ENCODE measurements around the gene SPACA7. TPM values are rescaled to one million over a fixed set of nuclear protein-coding genes. Genes with fewer than 3 reads are reported as not detected.
A peak's percentile ranks its signal among the peaks of the same experiment; 100 is the strongest.

SPACA7 gene
- total RNA-seq, 1 donor from 2014 or later = not detected

DNA sequence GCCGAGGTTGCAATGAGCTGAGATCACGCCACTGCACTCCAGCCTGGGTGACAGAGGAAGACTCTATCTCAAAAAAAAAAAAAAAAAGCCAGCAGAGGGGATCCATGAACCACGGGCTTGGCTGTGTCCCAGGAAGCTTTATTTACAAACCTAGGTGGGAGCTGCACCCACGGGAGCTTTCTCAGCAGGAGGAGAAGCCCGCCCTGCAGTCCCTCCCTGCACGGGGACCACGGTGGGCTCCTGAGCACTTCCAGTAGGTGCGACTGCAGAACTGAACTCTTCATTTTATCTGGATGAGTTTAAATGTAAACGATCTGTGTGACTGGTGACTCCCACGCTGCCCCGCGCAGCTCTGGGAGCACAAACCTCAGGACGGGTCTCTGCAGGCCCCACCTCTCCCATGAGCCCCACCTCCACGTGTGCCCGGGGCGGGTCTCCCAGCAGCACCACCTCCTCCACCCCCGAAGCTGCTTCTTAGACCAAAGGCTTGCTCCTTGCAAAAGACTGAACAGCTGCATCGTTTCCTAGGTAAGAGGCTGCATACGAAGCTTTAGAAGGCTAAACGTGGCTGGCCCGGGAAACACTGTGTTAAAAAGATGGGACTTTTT is 66.4 kb downstream of the SPACA7 start:
- Mint-ChIP-seq H3K4me3 (ENCODE audit: unreplicated experiment) (no peak overlapping the region), H3K27me3 (ENCODE audit: unreplicated experiment) (no peaks in the 10 kb centered on the region), H3K36me3 (ENCODE audit: unreplicated experiment) (no peaks in the 10 kb centered on the region), H3K9me3 (ENCODE audit: unreplicated experiment) (peaks cover 16% of the 10 kb centered on the region), H3K4me1 (ENCODE audit: unreplicated experiment) (no peaks in the 10 kb centered on the region), H3K27ac (ENCODE audit: unreplicated experiment) (no peak overlapping the region)
- TF ChIP-seq, protein P1, sequence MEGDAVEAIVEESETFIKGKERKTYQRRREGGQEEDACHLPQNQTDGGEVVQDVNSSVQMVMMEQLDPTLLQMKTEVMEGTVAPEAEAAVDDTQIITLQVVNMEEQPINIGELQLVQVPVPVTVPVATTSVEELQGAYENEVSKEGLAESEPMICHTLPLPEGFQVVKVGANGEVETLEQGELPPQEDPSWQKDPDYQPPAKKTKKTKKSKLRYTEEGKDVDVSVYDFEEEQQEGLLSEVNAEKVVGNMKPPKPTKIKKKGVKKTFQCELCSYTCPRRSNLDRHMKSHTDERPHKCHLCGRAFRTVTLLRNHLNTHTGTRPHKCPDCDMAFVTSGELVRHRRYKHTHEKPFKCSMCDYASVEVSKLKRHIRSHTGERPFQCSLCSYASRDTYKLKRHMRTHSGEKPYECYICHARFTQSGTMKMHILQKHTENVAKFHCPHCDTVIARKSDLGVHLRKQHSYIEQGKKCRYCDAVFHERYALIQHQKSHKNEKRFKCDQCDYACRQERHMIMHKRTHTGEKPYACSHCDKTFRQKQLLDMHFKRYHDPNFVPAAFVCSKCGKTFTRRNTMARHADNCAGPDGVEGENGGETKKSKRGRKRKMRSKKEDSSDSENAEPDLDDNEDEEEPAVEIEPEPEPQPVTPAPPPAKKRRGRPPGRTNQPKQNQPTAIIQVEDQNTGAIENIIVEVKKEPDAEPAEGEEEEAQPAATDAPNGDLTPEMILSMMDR (IDR thresholded peaks at IDR 0.05) = no peak
- DNase-seq (ENCODE audit: extremely low spot score, unreplicated experiment) = peak; percentile 71

DNA sequence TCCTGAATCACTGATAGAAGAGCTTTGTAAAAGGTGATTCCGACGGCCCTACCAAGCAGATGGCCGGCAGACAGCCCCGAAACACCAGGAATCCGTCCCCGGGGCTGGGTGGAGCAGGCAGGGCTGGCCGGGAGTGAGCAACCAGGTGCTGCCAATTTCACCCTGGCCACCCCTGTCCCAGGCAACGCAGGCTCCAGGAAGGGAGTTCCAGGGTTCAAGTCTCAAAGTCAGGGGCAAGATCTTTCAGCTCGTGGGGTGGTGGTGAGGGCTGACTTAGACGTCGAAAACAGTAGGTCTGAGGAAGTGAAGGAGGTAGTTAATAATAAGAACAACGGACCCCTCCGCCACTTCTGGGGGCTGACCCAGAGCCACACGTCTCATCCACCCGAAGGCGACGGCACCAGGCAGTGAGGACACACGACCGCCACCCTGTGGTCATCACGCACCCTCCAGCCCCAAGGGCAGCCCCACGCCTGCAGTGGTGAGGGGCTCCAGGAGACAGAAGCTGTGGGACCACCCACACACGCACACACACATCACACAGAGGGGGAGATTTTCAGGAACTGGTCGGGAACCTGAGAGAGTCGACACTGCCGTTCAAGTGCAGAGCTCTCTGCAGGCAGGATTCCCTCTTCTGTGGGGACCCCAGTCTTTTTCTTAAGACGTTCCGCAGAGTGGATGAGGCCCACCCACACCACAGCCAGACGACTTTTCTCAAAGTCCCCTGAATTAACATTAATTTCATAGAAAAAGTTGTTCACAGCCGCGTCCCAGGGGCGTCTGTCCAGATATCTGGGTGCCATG is 67.2 kb downstream of the SPACA7 start:
- Mint-ChIP-seq H3K36me3 (ENCODE audit: unreplicated experiment) (no peaks in the 10 kb centered on the region), H3K27me3 (ENCODE audit: unreplicated experiment) (no peaks in the 10 kb centered on the region), H3K4me3 (ENCODE audit: unreplicated experiment) (no peak overlapping the region), H3K9me3 (ENCODE audit: unreplicated experiment) (peaks cover 10% of the 10 kb centered on the region), H3K27ac (ENCODE audit: unreplicated experiment) (no peak overlapping the region), H3K4me1 (ENCODE audit: unreplicated experiment) (no peaks in the 10 kb centered on the region)
- TF ChIP-seq, protein P1 (IDR thresholded peaks at IDR 0.05) = no peak
- peak; percentile 78 for DNase-seq (ENCODE audit: extremely low spot score, unreplicated experiment)

DNA sequence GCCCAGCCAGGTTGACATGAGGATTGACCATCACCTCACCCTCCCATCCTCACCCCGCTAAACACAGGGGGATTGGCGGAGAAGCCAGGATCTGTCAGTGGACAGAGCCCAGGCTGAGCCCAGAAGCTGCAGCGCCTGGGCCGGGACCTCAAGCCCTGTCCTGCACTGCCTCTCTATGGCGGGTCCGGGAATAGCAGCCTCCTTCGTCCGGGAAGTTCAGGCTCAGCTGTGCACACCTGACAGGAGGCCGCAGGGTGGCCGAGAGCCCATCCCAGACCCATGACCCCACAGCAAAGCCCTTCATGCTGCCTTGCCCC is 67.8 kb downstream of the SPACA7 start:
- DNase-seq (ENCODE audit: extremely low spot score, unreplicated experiment) = peak; percentile 89
- H3K4me1 Mint-ChIP-seq (ENCODE audit: unreplicated experiment) = no peaks in the 10 kb centered on the region
- H3K27ac Mint-ChIP-seq (ENCODE audit: unreplicated experiment) = no peak overlapping the region
- TF ChIP-seq, protein P1 (IDR thresholded peaks at IDR 0.05) = peak; percentile 83
- no peak overlapping the region for H3K4me3 Mint-ChIP-seq (ENCODE audit: unreplicated experiment)
- peaks cover 5% of the 10 kb centered on the region for H3K9me3 Mint-ChIP-seq (ENCODE audit: unreplicated experiment)
- H3K36me3 Mint-ChIP-seq (ENCODE audit: unreplicated experiment) = no peaks in the 10 kb centered on the region
- no peaks in the 10 kb centered on the region for H3K27me3 Mint-ChIP-seq (ENCODE audit: unreplicated experiment)

DNA sequence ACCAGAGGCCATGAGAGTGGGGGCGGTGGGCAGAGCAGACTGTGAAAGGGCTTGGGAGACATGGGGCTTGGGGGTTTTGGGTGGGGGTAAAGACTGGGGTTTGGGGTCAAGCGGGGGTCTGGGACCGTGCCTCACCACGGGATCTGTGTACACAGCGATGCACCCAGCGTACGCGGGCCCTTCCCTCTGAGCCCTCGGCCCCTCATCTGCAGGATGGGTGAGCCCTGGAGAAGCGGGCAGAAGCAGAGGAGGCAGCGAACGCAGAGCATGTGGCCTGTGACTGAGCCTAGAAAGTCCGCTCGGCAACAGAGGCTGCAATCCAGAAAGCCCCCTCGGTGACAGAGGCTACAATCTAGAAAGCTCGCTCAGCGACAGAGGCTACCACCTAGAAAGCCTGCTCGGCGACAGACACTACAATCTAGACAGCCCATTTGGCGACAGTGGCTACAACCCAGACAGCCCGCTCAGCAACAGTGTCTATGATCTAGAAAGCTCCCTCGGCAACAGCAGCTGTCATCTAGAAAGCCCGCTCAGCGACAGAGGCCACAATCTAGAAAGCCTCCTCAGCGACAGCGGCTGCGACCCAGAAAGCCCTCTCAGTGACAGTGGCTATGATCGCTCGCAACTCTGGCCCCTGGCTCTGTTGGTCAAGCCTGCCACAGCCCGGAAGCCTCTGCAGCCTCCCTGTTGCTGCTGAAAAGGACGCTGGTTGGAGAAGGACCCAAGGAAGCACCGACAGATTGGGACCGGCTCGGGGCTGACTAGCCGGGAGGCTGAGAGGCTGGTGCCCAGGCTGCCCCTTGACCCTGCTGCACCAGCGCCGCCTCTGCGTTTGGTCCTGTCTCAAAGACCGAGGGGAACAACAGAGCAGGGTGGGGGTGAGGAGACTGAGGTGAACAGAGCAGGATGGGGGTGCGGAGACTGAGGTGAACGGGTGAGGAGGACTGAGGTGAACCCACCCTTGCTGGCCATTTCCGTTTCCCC is 68.6 kb downstream of the SPACA7 start:
- DNase-seq (ENCODE audit: extremely low spot score, unreplicated experiment) = peak; percentile 83
- peaks cover under 1% of the 10 kb centered on the region for H3K9me3 Mint-ChIP-seq (ENCODE audit: unreplicated experiment)
- H3K27me3 Mint-ChIP-seq (ENCODE audit: unreplicated experiment) = no peaks in the 10 kb centered on the region
- H3K4me3 Mint-ChIP-seq (ENCODE audit: unreplicated experiment) = no peak overlapping the region
- H3K27ac Mint-ChIP-seq (ENCODE audit: unreplicated experiment) = no peak overlapping the region
- no peaks in the 10 kb centered on the region for H3K36me3 Mint-ChIP-seq (ENCODE audit: unreplicated experiment)
- TF ChIP-seq, protein P1 (IDR thresholded peaks at IDR 0.05) = no peak
- no peaks in the 10 kb centered on the region for H3K4me1 Mint-ChIP-seq (ENCODE audit: unreplicated experiment)
